Measurements from ENCODE around the gene CCDC40. TPM values are rescaled to one million over a fixed set of nuclear protein-coding genes. Genes with fewer than 3 reads are reported as not detected.

CCDC40 gene
- total and polyA plus RNA-seq, 11 donors, result 2.4 to 9.0 (median 5.9) TPM

- Histone ChIP-seq H3K9me3 (no peaks in the 10 kb centered on the region), H3K27me3 (no peaks in the 10 kb centered on the region), H3K4me3 (peak overlapping the region in 6 of 12 donors; percentile 3 to 35 (median 24)), H3K36me3 (no peaks in the 10 kb centered on the region), H3K4me1 (peaks cover 0 to 19% (median 1%) of the 10 kb centered on the region in 12 donors), H3K27ac (no peak overlapping the region)
- no peak for TF ChIP-seq CTCF (IDR thresholded peaks at IDR 0.05)
- TF ChIP-seq POLR2A (IDR thresholded peaks at IDR 0.05), result no peak
- peak in 2 of 4 donors; percentile 29 to 34 for ATAC-seq
- peak in 1 of 5 donors; percentile 55 for DNase-seq
- intact Hi-C loops (cut with DNase I), result no loop called here
- 58 to 87% (median 81%) methylated on average over 30 to 43 of the region's 43 CpGs for WGBS, 4 donors
Observed at GRCh38 chr17:80023481-80024205, 12.8 kb upstream of the CCDC40 start.

- no peak overlapping the region for H3K27ac ChIP-seq
- intact Hi-C loops (cut with DNase I), result no loop called here
- WGBS, 4 donors, result 55 to 78% (median 62%) methylated on average over 9 to 10 of the region's 10 CpGs
- no peak for TF ChIP-seq POLR2A (IDR thresholded peaks at IDR 0.05)
- TF ChIP-seq CTCF (IDR thresholded peaks at IDR 0.05), result no peak
- H3K9me3 ChIP-seq, result no peaks in the 10 kb centered on the region
- DNase-seq, result no peak
- H3K27me3 ChIP-seq, result no peaks in the 10 kb centered on the region
- ATAC-seq, result peak in 2 of 4 donors; percentile 3 to 31
- H3K4me1 ChIP-seq, result peaks cover 0 to 25% (median 5%) of the 10 kb centered on the region in 12 donors
- H3K4me3 ChIP-seq, result peak overlapping the region in 3 of 12 donors; percentile 28 to 35 (median 30)
- no peaks in the 10 kb centered on the region for H3K36me3 ChIP-seq
Observed at GRCh38 chr17:80024206-80024972, 12.1 kb upstream of the CCDC40 start.

- Histone ChIP-seq H3K9me3 (no peaks in the 10 kb centered on the region), H3K36me3 (no peaks in the 10 kb centered on the region), H3K27ac (no peak overlapping the region), H3K4me1 (peaks cover 0 to 29% (median 8%) of the 10 kb centered on the region in 12 donors), H3K4me3 (no peak overlapping the region), H3K27me3 (no peaks in the 10 kb centered on the region)
- intact Hi-C loops (cut with DNase I), result no loop called here
- 58 to 68% (median 63%) methylated on average over 7 to 11 of the region's 11 CpGs for WGBS, 4 donors
- no peak for TF ChIP-seq CTCF (IDR thresholded peaks at IDR 0.05)
- no peak for TF ChIP-seq POLR2A (IDR thresholded peaks at IDR 0.05)
- ATAC-seq (no peak), DNase-seq (peak in 1 of 5 donors; percentile 37)
Observed at GRCh38 chr17:80025140-80025539, 11.3 kb upstream of the CCDC40 start.

GRCh38 chr17:80025796-80026195, 10.6 kb upstream of the CCDC40 start:
- Histone ChIP-seq H3K4me3 (no peak overlapping the region), H3K9me3 (no peaks in the 10 kb centered on the region), H3K27ac (no peak overlapping the region), H3K4me1 (peaks cover 0 to 29% (median 8%) of the 10 kb centered on the region in 12 donors), H3K36me3 (no peaks in the 10 kb centered on the region), H3K27me3 (no peaks in the 10 kb centered on the region)
- WGBS, 4 donors, result 86 to 89% (median 88%) methylated on average over 10 of the region's 10 CpGs
- intact Hi-C loops (cut with DNase I), result no loop called here
- ATAC-seq, result no peak
- no peak for DNase-seq
- TF ChIP-seq POLR2A (IDR thresholded peaks at IDR 0.05) (no peak), CTCF (IDR thresholded peaks at IDR 0.05) (no peak)

All from heart left ventricle (tissue), 16 donors.